Thyroid gland (tissue), 4 donors: ENCODE data around the gene RHOJ. TPM values are rescaled to one million over a fixed set of nuclear protein-coding genes. Genes with fewer than 3 reads are reported as not detected.

Experiments
- DNase-seq, 2 donors: peaks; one replicate each; pipeline ENCODE4 v3.0.0-alpha.2; 2019
- H3K27ac ChIP-seq, 3 donors: fragments of 200-600 bp; sonication (generic); 1 replicate in 2 of 3; 2 replicates in 1 of 3; pipeline ENCODE4 v1.5.1; 2016 to 2019; ENCODE audit warnings: mild to moderate bottlenecking in 1 of 3, moderate library complexity in 1 of 3
- H3K27me3 ChIP-seq: fragments of 200-600 bp; sonication (generic); one replicate; pipeline ENCODE4 v1.5.1; 2019
- H3K36me3 ChIP-seq, 2 donors: fragments of 200-600 bp; sonication (generic); one replicate each; pipeline ENCODE4 v1.5.1; 2016 to 2019
- H3K4me1 ChIP-seq, 2 donors: fragments of 200-600 bp; sonication (generic); one replicate each; pipeline ENCODE4 v1.5.1; 2017 to 2019
- H3K4me3 ChIP-seq, 3 donors: fragments of 200-600 bp; sonication (generic); replicated peaks in 1 of 3; 1 replicate in 2 of 3; 2 replicates in 1 of 3; pipeline ENCODE4 v1.5.1; 2016; ENCODE audit warnings: mild to moderate bottlenecking in 1 of 3
- H3K9me3 ChIP-seq: fragments of 200-600 bp; sonication (generic); one replicate; pipeline ENCODE4 v1.5.1; 2017
- POLR2A ChIP-seq, 2 donors: fragments of 450-650 bp; IDR thresholded peaks; one replicate each; pipeline ENCODE4 v1.6.1; 2017; ENCODE audit warnings: antibody characterized with exemption in 2 of 2, mild to moderate bottlenecking in 2 of 2, moderate library complexity in 1 of 2
- WGBS, 2 donors: methylation state at CpG; one replicate each; pipeline ENCODE4 v1.1.5; 2017; 5-methylcytosine and 5-hydroxymethylcytosine counted together
- intact Hi-C: fragments of 100-400 bp; cut with DNase I; formaldehyde crosslinking; loops from one replicate; pipeline ENCODE4 v1.15.1; 2023
- total RNA-seq, 4 donors: library from RNA; depleted of rRNA; stranded (reverse); fragments of >200 nt; gene quantifications; one replicate each; pipeline ENCODE4 v1.2.3, GENCODE V29; 2016
- TF ChIP-seq, protein P1 (sequence below), 6 experiments: fragments of 200-600 bp in 3 of 6; fragments of 450-650 bp in 3 of 6; sonication (generic) in 3 of 6; IDR thresholded peaks; one replicate each; pipeline ENCODE4 v1.5.1; 2016 to 2019; ENCODE audit warnings: antibody characterized with exemption in 6 of 6, mild to moderate bottlenecking in 2 of 6, inconsistent platforms in 1 of 6, moderate library complexity in 1 of 6

The RHOJ gene
- total RNA-seq, 4 donors from 2014 or later = 10.3 to 23.0 (median 15.4) TPM

DNA sequence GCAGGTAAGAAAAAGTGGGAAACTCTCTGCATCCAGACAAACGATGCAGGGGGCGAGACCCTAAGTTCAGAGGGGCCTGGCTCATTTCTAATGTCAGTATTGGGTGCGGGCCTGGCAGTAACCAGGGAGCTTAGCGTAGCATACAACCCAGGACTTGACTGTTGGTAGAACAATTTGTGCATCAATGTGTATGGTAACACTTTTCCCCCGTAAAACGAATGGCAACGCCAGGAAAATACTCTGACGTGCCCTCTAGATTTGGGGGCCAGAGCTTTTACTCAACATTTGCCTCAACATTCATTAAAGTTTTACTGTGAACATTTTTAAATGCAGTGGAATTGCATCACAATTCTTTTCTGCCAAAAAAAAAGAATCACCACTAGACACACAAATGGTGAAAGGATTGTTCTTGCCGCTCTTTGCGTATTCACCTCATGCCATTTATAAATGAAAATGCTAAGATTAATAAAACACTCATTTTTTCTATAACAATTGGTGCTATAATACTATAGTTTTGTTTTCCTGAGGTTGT is 867 bp downstream of the RHOJ start:
- whole genome bisulfite sequencing, 2 donors = 60 to 68% methylated on average over 10 of the region's 10 CpGs

DNA sequence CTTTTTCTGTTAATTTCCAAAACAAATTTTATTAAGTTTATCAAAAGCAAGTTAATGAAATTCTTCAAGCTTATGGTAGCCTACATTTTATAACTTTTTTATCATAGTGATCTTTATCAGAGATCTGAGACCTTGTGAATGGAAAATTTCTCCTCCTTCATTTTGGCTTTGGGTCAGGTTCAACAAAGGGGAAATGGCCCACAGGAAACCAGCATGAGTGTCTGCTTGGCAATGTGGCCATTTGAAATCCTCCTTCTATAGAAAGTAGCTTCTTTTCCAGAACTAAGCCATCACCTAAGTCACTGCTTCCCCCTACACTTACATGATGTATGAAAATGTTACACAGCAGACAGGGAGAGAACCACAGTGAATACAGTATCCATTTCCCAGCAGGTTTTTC is 1.6 kb downstream of the RHOJ start:
- Histone ChIP-seq H3K36me3 (no peaks in the 10 kb centered on the region), H3K27ac (peak overlapping the region in 2 of 3 donors; percentile 29 to 70), H3K4me1 (peaks cover 3 to 7% of the 10 kb centered on the region in 2 donors), H3K4me3 (no peak overlapping the region), H3K27me3 (no peaks in the 10 kb centered on the region), H3K9me3 (no peaks in the 10 kb centered on the region)
- TF ChIP-seq POLR2A (IDR thresholded peaks at IDR 0.05) = no peak
- TF ChIP-seq, protein P1, sequence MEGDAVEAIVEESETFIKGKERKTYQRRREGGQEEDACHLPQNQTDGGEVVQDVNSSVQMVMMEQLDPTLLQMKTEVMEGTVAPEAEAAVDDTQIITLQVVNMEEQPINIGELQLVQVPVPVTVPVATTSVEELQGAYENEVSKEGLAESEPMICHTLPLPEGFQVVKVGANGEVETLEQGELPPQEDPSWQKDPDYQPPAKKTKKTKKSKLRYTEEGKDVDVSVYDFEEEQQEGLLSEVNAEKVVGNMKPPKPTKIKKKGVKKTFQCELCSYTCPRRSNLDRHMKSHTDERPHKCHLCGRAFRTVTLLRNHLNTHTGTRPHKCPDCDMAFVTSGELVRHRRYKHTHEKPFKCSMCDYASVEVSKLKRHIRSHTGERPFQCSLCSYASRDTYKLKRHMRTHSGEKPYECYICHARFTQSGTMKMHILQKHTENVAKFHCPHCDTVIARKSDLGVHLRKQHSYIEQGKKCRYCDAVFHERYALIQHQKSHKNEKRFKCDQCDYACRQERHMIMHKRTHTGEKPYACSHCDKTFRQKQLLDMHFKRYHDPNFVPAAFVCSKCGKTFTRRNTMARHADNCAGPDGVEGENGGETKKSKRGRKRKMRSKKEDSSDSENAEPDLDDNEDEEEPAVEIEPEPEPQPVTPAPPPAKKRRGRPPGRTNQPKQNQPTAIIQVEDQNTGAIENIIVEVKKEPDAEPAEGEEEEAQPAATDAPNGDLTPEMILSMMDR (IDR thresholded peaks at IDR 0.05) = no peak
- no peak for DNase-seq
- intact Hi-C loops = no loop called here

More for the DNA sequence above, 867 bp downstream of the RHOJ start:
- no peak for DNase-seq
- Histone ChIP-seq H3K4me1 (peaks cover 3 to 7% of the 10 kb centered on the region in 2 donors), H3K4me3 (peak overlapping the region in 1 of 3 donors; percentile 28), H3K27me3 (no peaks in the 10 kb centered on the region), H3K27ac (peak overlapping the region in 2 of 3 donors; percentile 70 to 89), H3K36me3 (no peaks in the 10 kb centered on the region), H3K9me3 (no peaks in the 10 kb centered on the region)
- TF ChIP-seq, protein P1 (IDR thresholded peaks at IDR 0.05) = no peak
- TF ChIP-seq POLR2A (IDR thresholded peaks at IDR 0.05) = no peak
- intact Hi-C loops = no loop called here

DNA sequence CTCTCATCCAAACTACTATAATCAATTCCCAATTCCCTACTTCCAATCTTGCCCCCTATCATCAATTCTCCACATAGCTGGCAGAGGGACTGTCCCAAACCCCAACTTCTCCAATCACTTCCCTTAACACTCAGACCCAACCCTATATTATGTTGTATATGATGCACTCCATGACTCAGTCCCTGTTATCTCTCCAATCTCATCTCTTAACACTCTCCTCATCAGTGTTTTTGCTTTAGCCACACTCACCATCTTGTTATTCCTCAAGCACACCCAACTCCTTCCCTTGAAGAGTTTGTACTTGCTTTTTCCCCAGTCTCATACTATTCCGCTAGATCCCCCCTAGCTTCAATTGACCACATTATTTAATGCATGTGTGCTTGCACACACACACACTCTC is 4.9 kb downstream of the RHOJ start:
- 97 to 98% methylated on average over 1 of the region's 1 CpG for WGBS, 2 donors

DNA sequence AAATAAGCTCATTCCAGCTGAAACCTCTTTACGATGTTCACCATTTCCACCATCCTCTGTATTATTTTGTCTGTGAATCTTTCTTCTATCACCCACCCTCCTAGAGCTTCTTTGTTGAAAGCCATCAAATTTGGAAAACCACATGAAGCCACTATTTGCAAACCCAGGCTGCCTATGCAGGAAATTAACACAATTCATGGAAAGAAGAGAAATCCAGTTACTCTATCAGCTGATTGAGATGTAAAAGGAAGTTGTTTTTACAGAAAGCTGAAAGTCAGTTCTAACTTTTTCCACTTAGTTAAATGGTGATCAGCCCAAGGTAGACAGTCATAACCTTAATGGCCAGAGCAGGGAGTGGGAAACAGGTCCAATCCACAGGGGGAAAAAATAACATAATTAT is 6.6 kb downstream of the RHOJ start:
- TF ChIP-seq, protein P1 (IDR thresholded peaks at IDR 0.05) = no peak
- no peak for TF ChIP-seq POLR2A (IDR thresholded peaks at IDR 0.05)
- DNase-seq = no peak
- intact Hi-C loops = no loop called here
- no peak overlapping the region for H3K4me3 ChIP-seq
- H3K36me3 ChIP-seq = no peaks in the 10 kb centered on the region
- no peaks in the 10 kb centered on the region for H3K9me3 ChIP-seq
- WGBS, 2 donors = 45 to 48% methylated on average over 1 of the region's 1 CpG
- H3K27me3 ChIP-seq = no peaks in the 10 kb centered on the region
- no peaks in the 10 kb centered on the region for H3K4me1 ChIP-seq
- H3K27ac ChIP-seq = no peak overlapping the region

More for the DNA sequence above, 4.9 kb downstream of the RHOJ start:
- intact Hi-C loops = no loop called here
- H3K4me1 ChIP-seq = no peaks in the 10 kb centered on the region
- H3K9me3 ChIP-seq = no peaks in the 10 kb centered on the region
- no peak overlapping the region for H3K27ac ChIP-seq
- no peak overlapping the region for H3K4me3 ChIP-seq
- no peak for DNase-seq
- TF ChIP-seq POLR2A (IDR thresholded peaks at IDR 0.05) = no peak
- TF ChIP-seq, protein P1 (IDR thresholded peaks at IDR 0.05) = no peak
- no peaks in the 10 kb centered on the region for H3K36me3 ChIP-seq
- H3K27me3 ChIP-seq = no peaks in the 10 kb centered on the region

DNA sequence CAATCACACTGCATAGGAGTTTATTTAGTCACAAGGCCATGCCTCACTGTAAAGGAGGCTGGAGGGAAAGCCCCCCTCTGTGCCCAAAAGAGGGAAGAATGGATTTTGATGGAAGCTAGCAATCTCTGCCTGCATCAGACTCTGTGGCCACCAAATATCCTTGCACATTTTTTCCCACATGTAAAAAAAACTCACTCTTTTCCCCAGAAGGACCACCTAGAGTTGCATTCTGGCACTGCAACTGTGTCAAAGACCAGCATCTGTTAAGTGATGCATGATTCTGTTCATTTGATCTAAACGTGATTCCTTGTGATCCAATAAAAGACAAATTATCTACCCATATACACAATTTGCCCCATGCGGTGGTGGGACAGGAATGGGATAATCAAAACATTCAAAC is 8.0 kb downstream of the RHOJ start:
- H3K27ac ChIP-seq = no peak overlapping the region
- no peaks in the 10 kb centered on the region for H3K27me3 ChIP-seq
- intact Hi-C loops = no loop called here
- no peaks in the 10 kb centered on the region for H3K4me1 ChIP-seq
- 76 to 84% methylated on average over 2 of the region's 2 CpGs for WGBS, 2 donors
- H3K9me3 ChIP-seq = no peaks in the 10 kb centered on the region
- DNase-seq = no peak
- H3K4me3 ChIP-seq = no peak overlapping the region
- TF ChIP-seq, protein P1 (IDR thresholded peaks at IDR 0.05) = no peak
- TF ChIP-seq POLR2A (IDR thresholded peaks at IDR 0.05) = no peak
- H3K36me3 ChIP-seq = no peaks in the 10 kb centered on the region
